Ishikawa (cell line): ENCODE data around the gene RMI2.
A peak's percentile ranks its signal among the peaks of the same experiment; 100 is the strongest.

Experiments
- CEBPB ChIP-seq: IDR thresholded peaks from 2 replicates; pipeline ENCODE4 v1.6.1; 2012
- CREB1 ChIP-seq: IDR thresholded peaks from 2 replicates; pipeline ENCODE4 v1.6.1; 2012; ENCODE audit warnings: low read depth
- EGR1 ChIP-seq: IDR thresholded peaks from 2 replicates; pipeline ENCODE4 v1.6.1; 2012
- EP300 ChIP-seq: IDR thresholded peaks from 2 replicates; pipeline ENCODE4 v1.6.1; 2012; ENCODE audit warnings: borderline replicate concordance
- FOXM1 ChIP-seq: IDR thresholded peaks from 2 replicates; pipeline ENCODE4 v1.6.1; 2012; ENCODE audit warnings: low read depth, borderline replicate concordance
- NFIC ChIP-seq: IDR thresholded peaks from 2 replicates; pipeline ENCODE4 v1.6.1; 2012
- RAD21 ChIP-seq: IDR thresholded peaks from 2 replicates; pipeline ENCODE4 v1.6.1; 2012; ENCODE audit warnings: low read depth
- TAF1 ChIP-seq: IDR thresholded peaks from 2 replicates; pipeline ENCODE4 v1.6.1; 2012; ENCODE audit warnings: low read depth, mild to moderate bottlenecking
- TCF12 ChIP-seq: IDR thresholded peaks from 2 replicates; pipeline ENCODE4 v1.6.1; 2012; ENCODE audit warnings: low read depth
- TEAD4 ChIP-seq: IDR thresholded peaks from 2 replicates; pipeline ENCODE4 v1.6.1; 2012
- YY1 ChIP-seq: IDR thresholded peaks from 2 replicates; pipeline ENCODE4 v1.6.1; 2012; ENCODE audit warnings: low read depth
- ZBTB7A ChIP-seq: IDR thresholded peaks from 2 replicates; pipeline ENCODE4 v1.6.1; 2012; ENCODE audit warnings: low read depth
- TF ChIP-seq, protein P1 (sequence below): IDR thresholded peaks from 2 replicates; pipeline ENCODE4 v1.6.1; 2012
- TF ChIP-seq, protein P2 (sequence below): IDR thresholded peaks from 2 replicates; pipeline ENCODE4 v1.6.1; 2012; ENCODE audit warnings: low read depth, mild to moderate bottlenecking
- TF ChIP-seq, protein P3 (sequence below): IDR thresholded peaks from 2 replicates; pipeline ENCODE4 v1.6.1; 2012

Gene RMI2

DNA sequence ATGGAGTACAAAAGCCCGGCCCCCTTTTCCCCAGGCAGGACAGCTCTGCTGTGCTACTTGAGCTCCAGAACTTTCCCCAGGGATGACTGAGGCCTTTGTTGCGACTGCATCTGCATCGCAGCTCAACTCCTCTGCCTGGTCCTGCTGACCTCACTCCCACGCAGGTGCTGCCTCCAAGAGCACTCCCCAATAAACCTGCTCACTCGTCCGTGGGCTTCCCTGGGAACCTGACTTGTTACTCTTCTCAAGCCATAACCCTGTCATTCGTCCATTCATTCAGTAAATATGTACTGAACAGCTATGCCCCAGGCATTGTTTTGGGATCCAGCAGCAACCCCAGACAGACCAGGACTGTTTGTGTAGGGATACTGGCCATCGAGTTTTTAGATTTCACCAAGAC is 11.6 kb upstream of the RMI2 start:
- TF ChIP-seq EP300 (no peak), CREB1 (no peak), FOXM1 (no peak), YY1 (no peak), EGR1 (peak; percentile 84), NFIC (no peak), TCF12 (0 out of 2 replicates have a peak, but pooled peaks have one; percentile 17), ZBTB7A (no peak)
- TF ChIP-seq, protein P1, sequence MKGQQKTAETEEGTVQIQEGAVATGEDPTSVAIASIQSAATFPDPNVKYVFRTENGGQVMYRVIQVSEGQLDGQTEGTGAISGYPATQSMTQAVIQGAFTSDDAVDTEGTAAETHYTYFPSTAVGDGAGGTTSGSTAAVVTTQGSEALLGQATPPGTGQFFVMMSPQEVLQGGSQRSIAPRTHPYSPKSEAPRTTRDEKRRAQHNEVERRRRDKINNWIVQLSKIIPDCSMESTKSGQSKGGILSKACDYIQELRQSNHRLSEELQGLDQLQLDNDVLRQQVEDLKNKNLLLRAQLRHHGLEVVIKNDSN = no peak
- TF ChIP-seq, protein P2, sequence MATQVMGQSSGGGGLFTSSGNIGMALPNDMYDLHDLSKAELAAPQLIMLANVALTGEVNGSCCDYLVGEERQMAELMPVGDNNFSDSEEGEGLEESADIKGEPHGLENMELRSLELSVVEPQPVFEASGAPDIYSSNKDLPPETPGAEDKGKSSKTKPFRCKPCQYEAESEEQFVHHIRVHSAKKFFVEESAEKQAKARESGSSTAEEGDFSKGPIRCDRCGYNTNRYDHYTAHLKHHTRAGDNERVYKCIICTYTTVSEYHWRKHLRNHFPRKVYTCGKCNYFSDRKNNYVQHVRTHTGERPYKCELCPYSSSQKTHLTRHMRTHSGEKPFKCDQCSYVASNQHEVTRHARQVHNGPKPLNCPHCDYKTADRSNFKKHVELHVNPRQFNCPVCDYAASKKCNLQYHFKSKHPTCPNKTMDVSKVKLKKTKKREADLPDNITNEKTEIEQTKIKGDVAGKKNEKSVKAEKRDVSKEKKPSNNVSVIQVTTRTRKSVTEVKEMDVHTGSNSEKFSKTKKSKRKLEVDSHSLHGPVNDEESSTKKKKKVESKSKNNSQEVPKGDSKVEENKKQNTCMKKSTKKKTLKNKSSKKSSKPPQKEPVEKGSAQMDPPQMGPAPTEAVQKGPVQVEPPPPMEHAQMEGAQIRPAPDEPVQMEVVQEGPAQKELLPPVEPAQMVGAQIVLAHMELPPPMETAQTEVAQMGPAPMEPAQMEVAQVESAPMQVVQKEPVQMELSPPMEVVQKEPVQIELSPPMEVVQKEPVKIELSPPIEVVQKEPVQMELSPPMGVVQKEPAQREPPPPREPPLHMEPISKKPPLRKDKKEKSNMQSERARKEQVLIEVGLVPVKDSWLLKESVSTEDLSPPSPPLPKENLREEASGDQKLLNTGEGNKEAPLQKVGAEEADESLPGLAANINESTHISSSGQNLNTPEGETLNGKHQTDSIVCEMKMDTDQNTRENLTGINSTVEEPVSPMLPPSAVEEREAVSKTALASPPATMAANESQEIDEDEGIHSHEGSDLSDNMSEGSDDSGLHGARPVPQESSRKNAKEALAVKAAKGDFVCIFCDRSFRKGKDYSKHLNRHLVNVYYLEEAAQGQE = no peak

DNA sequence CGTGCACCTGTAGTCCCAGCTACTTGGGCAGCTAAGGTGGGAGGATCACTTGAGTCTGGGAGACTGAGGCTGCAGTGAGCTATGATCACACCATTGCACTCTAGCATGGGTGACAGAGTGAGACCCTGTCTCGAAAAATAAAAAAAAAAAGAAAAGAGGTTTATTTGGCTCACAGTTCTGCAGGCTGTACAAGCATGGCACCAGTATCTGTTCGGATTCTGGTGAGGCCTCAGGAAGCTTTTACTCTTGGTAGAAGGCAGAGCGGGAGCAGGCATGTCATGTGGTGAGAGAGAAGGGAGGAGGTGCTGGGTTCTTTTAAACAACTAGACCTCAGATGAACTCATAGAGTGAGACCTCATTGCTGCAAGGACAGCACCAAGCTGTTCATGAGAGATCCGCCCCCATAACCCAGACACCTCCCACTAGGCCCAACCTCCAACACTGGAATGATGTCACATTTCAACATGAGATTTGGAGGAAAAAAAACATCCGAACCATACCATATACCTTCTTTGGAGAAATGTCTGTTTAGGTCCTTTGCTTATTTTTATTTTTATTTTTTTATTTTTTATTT is 10.3 kb upstream of the RMI2 start:
- no peak for TF ChIP-seq ZBTB7A
- TF ChIP-seq CREB1 = no peak
- no peak for TF ChIP-seq NFIC
- TF ChIP-seq, protein P2 = no peak
- no peak for TF ChIP-seq FOXM1
- TF ChIP-seq RAD21 = no peak
- TF ChIP-seq TAF1 = no peak
- TF ChIP-seq EGR1 = no peak
- TF ChIP-seq, protein P1 = no peak
- no peak for TF ChIP-seq TCF12
- TF ChIP-seq YY1 = no peak
- TF ChIP-seq CEBPB = no peak
- TF ChIP-seq, protein P3, sequence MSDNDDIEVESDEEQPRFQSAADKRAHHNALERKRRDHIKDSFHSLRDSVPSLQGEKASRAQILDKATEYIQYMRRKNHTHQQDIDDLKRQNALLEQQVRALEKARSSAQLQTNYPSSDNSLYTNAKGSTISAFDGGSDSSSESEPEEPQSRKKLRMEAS = no peak
- no peak for TF ChIP-seq TEAD4
- no peak for TF ChIP-seq EP300

DNA sequence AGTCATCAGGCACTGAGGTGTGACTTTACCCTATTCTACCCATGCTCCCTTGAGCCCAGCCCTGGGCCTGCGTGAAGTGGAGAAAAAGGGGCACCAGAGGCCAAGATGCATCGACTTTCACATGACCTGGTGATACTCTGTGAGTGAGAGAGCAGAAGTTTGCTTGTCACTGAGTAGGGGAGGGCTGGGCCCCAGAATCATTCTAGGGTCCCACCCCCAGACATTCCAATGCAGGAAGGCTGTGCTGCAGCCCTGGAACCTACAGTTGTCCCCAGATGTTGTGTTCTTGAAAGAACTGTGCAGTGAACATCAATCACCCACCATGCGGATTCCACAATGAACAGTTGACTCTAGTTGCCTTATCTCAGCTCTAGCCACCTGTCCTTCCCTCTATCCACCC is 6.2 kb upstream of the RMI2 start:
- TF ChIP-seq, protein P2 = no peak
- TF ChIP-seq NFIC (no peak), FOXM1 (no peak)

DNA sequence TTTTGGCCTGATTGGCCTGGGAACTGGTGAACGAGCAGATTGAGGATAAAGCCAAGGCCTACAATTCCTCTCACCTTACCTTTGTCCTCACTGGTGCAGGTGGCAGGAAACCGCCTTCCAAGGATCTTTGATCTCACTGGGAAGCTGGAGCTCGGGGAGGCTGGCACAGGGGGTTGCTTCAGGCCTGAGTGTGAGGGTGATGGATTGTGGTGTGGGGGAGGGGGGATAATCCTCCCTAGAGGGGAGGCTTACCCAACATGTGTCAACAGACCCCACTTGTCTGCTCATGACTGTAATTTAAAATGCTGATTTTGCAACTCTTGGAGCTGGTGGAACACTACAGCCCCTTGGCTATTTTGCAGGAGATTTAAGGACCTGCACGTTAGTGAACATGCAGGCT is 4.5 kb upstream of the RMI2 start:
- TF ChIP-seq YY1 (no peak), TEAD4 (no peak), CEBPB (no peak), NFIC (no peak), TCF12 (no peak), EP300 (no peak), FOXM1 (no peak), RAD21 (no peak), CREB1 (no peak), ZBTB7A (no peak), EGR1 (no peak), TAF1 (no peak)
- TF ChIP-seq, protein P1 = no peak
- TF ChIP-seq, protein P2 = no peak
- TF ChIP-seq, protein P3 = no peak
